MM.1S (cell line): Measurements from ENCODE around the gene NCKAP5.

Experiments used
- DNase-seq: peaks from one replicate; pipeline ENCODE4 v3.0.0-alpha.2; 2015
- H2AFZ ChIP-seq: fragments of 300-600 bp; sonication (generic); 2 replicates; pipeline ENCODE4 v1.6.0; 2016; ENCODE audit warnings: antibody characterized with exemption, low read length
- H3F3A ChIP-seq: fragments of 300-600 bp; sonication (generic); 2 replicates; pipeline ENCODE4 v1.6.1; 2016; ENCODE audit warnings: mild to moderate bottlenecking, antibody characterized with exemption, low read length, moderate library complexity, mixed read lengths; ENCODE audit not compliant: insufficient read depth
- H3K27ac ChIP-seq: fragments of 300-600 bp; sonication (generic); 2 replicates; pipeline ENCODE4 v1.5.1; 2016; ENCODE audit warnings: mild to moderate bottlenecking, low read length
- H3K27me3 ChIP-seq: fragments of 300-600 bp; sonication (generic); replicated peaks from 2 replicates; pipeline ENCODE4 v1.6.0; 2016; ENCODE audit warnings: low read length; ENCODE audit not compliant: insufficient read depth
- H3K36me3 ChIP-seq: fragments of 300-600 bp; sonication (generic); replicated peaks from 2 replicates; pipeline ENCODE4 v1.6.1; 2016; ENCODE audit warnings: mild to moderate bottlenecking, low read length, mixed read lengths; ENCODE audit not compliant: insufficient read depth
- H3K4me1 ChIP-seq: fragments of 300-600 bp; sonication (generic); 2 replicates; pipeline ENCODE4 v1.6.1; 2016; ENCODE audit warnings: low read length, mixed read lengths
- H3K4me2 ChIP-seq: fragments of 300-600 bp; sonication (generic); 2 replicates; pipeline ENCODE4 v1.6.0; 2016; ENCODE audit warnings: low read depth, low read length
- H3K4me3 ChIP-seq: fragments of 300-600 bp; sonication (generic); 2 replicates; pipeline ENCODE4 v1.5.1; 2016; ENCODE audit warnings: low read length, mixed read lengths
- H3K79me2 ChIP-seq: fragments of 300-600 bp; sonication (generic); 2 replicates; pipeline ENCODE4 v1.6.1; 2016; ENCODE audit warnings: mixed run types, low read length, mixed read lengths
- H3K9ac ChIP-seq: fragments of 300-600 bp; sonication (generic); 2 replicates; pipeline ENCODE4 v1.6.1; 2016; ENCODE audit warnings: low read length, mixed read lengths
- H3K9me2 ChIP-seq: fragments of 300-600 bp; sonication (generic); replicated peaks from 2 replicates; pipeline ENCODE4 v1.6.1; 2016; ENCODE audit warnings: mild to moderate bottlenecking, low read length, mixed read lengths; ENCODE audit not compliant: insufficient read depth
- H3K9me3 ChIP-seq: fragments of 300-600 bp; sonication (generic); replicated peaks from 2 replicates; pipeline ENCODE4 v1.6.1; 2016; ENCODE audit warnings: mild to moderate bottlenecking, low read length, mixed read lengths; ENCODE audit not compliant: insufficient read depth
- H4K20me1 ChIP-seq: fragments of 300-600 bp; sonication (generic); 2 replicates; pipeline ENCODE4 v1.6.1; 2016; ENCODE audit warnings: mild to moderate bottlenecking, low read length, moderate library complexity, mixed read lengths; ENCODE audit not compliant: insufficient read depth
- EZH2 ChIP-seq: fragments of 300-600 bp; sonication (generic); optimal IDR thresholded peaks from 2 replicates; pipeline ENCODE3; 2017; ENCODE audit warnings: low read depth, mild to moderate bottlenecking, antibody characterized with exemption, low read length, mixed read lengths
- EZH2phosphoT487 ChIP-seq: fragments of 300-600 bp; sonication (generic); IDR thresholded peaks from 2 replicates; pipeline ENCODE4 v1.6.1; 2018; ENCODE audit warnings: antibody characterized with exemption, low read length
- TF ChIP-seq, protein P1 (sequence below): fragments of 300-600 bp; sonication (generic); IDR thresholded peaks from 2 replicates; pipeline ENCODE4 v1.5.1; 2016; ENCODE audit warnings: antibody characterized with exemption, low read length, mixed read lengths

The NCKAP5 gene

GRCh38 chr2:133438026-133438425, 130.2 kb downstream of the NCKAP5 start:
- no peaks in the 10 kb centered on the region for H3K36me3 ChIP-seq
- TF ChIP-seq EZH2 (no peak), EZH2phosphoT487 (no peak)
- TF ChIP-seq, protein P1, sequence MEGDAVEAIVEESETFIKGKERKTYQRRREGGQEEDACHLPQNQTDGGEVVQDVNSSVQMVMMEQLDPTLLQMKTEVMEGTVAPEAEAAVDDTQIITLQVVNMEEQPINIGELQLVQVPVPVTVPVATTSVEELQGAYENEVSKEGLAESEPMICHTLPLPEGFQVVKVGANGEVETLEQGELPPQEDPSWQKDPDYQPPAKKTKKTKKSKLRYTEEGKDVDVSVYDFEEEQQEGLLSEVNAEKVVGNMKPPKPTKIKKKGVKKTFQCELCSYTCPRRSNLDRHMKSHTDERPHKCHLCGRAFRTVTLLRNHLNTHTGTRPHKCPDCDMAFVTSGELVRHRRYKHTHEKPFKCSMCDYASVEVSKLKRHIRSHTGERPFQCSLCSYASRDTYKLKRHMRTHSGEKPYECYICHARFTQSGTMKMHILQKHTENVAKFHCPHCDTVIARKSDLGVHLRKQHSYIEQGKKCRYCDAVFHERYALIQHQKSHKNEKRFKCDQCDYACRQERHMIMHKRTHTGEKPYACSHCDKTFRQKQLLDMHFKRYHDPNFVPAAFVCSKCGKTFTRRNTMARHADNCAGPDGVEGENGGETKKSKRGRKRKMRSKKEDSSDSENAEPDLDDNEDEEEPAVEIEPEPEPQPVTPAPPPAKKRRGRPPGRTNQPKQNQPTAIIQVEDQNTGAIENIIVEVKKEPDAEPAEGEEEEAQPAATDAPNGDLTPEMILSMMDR = no peak

DNA sequence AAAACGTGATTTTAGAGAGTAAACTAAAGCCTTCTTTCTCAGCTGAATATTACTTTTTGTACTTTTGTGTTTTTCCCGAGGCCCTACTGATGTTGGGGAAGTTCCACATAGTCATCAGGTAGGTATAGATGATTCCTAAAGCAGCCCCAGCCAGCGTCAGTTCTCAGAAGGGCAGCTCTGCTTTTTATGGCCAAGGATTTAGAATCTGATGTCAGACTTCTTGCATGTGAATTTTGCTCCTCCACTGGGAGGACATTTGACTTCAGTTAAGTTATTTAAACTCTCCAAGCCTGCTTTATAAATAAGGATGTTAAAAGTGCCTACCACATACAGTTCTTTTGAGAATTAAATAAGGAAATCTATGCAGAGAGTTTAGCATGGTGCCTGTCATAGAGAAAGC, 130.8 kb downstream of the NCKAP5 start:
- Histone ChIP-seq H2AFZ (no peak overlapping the region), H4K20me1 (no peaks in the 10 kb centered on the region), H3K4me3 (no peak overlapping the region), H3K27ac (no peak overlapping the region), H3K9ac (no peak overlapping the region), H3K4me2 (no peak overlapping the region), H3K36me3 (no peaks in the 10 kb centered on the region), H3K9me3 (no peaks in the 10 kb centered on the region), H3K27me3 (no peaks in the 10 kb centered on the region), H3K9me2 (no peaks in the 10 kb centered on the region), H3F3A (no peaks in the 10 kb centered on the region), H3K4me1 (no peaks in the 10 kb centered on the region), H3K79me2 (no peaks in the 10 kb centered on the region)
- DNase-seq = no peak
- no peak for TF ChIP-seq EZH2phosphoT487
- TF ChIP-seq, protein P1 = no peak

More at GRCh38 chr2:133438026-133438425, 130.2 kb downstream of the NCKAP5 start:
- Histone ChIP-seq H3K9me3 (no peaks in the 10 kb centered on the region), H3K27me3 (no peaks in the 10 kb centered on the region), H4K20me1 (no peaks in the 10 kb centered on the region), H3K79me2 (no peaks in the 10 kb centered on the region), H3K4me1 (no peaks in the 10 kb centered on the region), H3K4me3 (no peak overlapping the region), H3K9ac (no peak overlapping the region), H3K4me2 (no peak overlapping the region), H3K9me2 (no peaks in the 10 kb centered on the region), H2AFZ (no peak overlapping the region), H3K27ac (no peak overlapping the region), H3F3A (no peaks in the 10 kb centered on the region)
- no peak for DNase-seq

DNA sequence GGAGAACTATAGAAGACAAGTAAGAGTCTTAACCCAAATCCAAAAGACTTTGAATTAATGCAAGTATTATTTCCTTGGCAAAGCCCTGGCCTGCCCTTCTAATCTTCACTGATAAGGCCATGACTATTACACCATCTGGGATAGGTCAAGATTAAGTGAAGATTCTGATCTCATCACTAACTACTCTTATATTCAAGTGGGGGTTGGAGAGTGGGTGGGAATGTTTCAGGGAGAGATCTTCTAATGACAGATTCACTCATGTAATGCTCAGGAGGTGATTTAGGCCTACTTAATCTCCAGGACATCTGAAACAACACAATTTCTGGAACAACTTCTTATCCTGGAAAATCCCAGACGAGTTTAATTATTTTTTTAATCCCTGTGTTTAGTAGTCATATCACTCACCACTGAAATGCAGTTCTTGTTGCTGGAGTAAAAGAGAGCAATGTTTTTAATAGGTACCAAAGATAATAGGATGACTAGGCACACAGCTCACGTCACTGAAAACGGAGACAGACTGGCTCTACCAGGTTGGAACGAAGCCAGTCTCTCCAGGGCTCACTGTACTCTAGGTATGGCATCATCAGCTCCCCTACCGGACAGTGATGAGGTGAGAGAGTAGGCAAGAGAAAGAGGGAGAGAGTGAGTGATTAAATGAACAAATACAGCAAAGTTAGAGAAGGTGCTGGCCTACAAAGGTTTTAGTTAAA, 133.1 kb downstream of the NCKAP5 start:
- no peaks in the 10 kb centered on the region for H3K9me2 ChIP-seq
- H3K27me3 ChIP-seq = no peaks in the 10 kb centered on the region
- H3K9me3 ChIP-seq = no peaks in the 10 kb centered on the region
- H3K4me3 ChIP-seq = no peak overlapping the region
- H2AFZ ChIP-seq = no peak overlapping the region
- no peaks in the 10 kb centered on the region for H3K4me1 ChIP-seq
- H3K9ac ChIP-seq = no peak overlapping the region
- TF ChIP-seq EZH2 (no peak), EZH2phosphoT487 (no peak)
- TF ChIP-seq, protein P1 = no peak
- H3F3A ChIP-seq = no peaks in the 10 kb centered on the region
- no peaks in the 10 kb centered on the region for H3K79me2 ChIP-seq
- H3K36me3 ChIP-seq = no peaks in the 10 kb centered on the region
- no peaks in the 10 kb centered on the region for H4K20me1 ChIP-seq
- no peak overlapping the region for H3K27ac ChIP-seq
- H3K4me2 ChIP-seq = no peak overlapping the region
- DNase-seq = no peak
